GM10266 (cell line): ENCODE results near the gene EMC7.

Source experiments
- DNase-seq: peaks from one replicate; pipeline ENCODE4 v3.0.0; 2012; ENCODE audit errors: extremely low spot score
- TF ChIP-seq, protein P1 (sequence below): IDR thresholded peaks from 2 replicates; pipeline ENCODE4 v1.5.1; 2012; ENCODE audit warnings: mild to moderate bottlenecking, low read depth; ENCODE audit not compliant: control insufficient read depth, insufficient read depth; ENCODE audit errors: missing control alignments

Gene EMC7

DNA sequence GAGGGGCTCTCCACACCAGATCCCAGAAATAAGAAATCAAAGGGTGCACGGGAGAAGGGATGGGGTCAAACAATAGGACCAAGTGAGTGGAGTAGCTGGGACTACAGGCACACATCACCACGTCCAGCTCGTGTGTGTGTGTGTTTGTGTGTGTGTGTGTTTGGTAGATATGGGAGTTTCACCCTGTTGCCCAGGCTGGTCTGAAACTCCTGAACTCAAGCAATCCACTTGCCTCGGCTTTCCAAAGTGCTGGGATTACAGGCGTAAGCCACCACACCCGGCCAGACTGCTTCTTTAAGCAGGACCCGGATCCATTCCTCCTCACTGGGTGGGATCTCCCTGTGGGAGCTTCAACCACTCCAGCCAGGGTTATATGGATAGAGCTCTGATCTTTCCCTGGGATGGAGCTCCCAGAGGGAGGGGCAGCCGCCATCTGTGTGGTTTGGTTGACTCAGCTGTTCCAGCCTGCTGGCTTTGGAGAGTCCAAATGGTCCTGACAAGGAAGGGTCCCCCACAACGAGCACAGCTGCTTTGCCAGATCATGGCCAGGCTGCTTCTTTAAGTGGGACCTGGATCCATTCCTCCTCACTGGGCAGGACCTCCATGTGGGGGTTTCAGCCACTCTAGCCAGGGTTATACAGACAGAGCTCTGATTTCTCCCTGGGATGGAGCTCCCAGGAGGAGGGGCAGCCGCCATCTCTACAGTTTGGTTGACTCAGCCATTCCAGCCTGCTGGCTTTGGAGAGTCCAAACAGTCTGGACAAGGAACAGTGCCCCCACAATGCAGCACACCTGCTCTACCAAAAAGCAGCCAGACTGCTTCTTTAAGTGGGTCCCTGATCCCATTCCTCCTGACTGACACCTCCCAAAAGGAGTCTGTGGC is 53.5 kb downstream of the EMC7 start:
- DNase-seq = no peak
- TF ChIP-seq, protein P1, sequence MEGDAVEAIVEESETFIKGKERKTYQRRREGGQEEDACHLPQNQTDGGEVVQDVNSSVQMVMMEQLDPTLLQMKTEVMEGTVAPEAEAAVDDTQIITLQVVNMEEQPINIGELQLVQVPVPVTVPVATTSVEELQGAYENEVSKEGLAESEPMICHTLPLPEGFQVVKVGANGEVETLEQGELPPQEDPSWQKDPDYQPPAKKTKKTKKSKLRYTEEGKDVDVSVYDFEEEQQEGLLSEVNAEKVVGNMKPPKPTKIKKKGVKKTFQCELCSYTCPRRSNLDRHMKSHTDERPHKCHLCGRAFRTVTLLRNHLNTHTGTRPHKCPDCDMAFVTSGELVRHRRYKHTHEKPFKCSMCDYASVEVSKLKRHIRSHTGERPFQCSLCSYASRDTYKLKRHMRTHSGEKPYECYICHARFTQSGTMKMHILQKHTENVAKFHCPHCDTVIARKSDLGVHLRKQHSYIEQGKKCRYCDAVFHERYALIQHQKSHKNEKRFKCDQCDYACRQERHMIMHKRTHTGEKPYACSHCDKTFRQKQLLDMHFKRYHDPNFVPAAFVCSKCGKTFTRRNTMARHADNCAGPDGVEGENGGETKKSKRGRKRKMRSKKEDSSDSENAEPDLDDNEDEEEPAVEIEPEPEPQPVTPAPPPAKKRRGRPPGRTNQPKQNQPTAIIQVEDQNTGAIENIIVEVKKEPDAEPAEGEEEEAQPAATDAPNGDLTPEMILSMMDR = no peak

DNA sequence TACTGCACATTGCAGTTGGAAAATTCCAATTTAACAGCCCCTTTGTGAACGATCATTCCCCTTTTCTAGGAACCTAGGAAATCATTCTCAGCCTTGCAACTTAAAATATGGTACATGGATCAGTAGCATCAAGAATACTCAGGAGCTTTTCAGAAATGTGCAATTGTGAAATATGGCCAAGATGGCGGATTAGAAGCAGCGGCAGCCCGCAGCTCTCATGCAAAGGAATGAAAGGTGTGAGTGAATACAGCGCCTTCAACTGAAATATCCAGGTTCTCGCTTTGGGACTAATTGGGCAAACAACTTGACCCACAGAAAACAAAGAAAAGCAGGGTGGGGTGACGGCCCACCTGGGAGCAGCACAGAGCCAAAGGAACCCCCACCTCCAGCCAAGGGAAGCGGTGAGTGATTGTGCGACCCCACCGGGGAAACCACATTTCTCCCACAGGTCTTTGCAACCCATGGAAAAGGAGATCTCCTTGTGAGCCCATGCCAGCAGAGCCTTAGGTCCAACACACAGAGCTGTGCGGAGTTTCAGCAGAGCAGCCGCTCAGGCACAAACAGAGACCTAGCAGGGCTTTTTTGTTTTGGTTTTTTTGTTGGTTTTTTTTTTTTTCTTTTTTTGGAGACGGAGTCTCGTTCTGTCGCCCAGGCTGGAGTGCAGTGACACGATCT is 55.1 kb downstream of the EMC7 start:
- TF ChIP-seq, protein P1 = no peak
- no peak for DNase-seq

DNA sequence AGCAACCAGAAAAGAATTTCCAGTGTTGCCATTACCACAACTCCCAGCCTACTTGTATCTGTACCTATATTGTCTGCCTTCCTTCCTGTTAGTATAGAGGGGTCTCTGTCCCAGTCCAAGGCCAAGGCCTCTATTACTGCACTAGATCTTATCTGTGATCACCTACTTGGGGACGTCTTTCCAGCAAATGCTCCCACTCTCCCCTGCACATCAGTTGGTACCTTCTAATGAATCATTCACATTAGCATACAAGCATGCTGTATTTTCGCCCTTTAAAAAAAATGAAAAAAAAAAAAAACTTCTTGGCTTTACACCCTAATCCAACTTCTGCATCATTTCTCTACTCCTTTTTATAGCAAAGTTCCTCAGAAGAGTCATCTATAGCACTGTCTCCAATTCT is 57.8 kb downstream of the EMC7 start:
- TF ChIP-seq, protein P1 = no peak
- DNase-seq = no peak

DNA sequence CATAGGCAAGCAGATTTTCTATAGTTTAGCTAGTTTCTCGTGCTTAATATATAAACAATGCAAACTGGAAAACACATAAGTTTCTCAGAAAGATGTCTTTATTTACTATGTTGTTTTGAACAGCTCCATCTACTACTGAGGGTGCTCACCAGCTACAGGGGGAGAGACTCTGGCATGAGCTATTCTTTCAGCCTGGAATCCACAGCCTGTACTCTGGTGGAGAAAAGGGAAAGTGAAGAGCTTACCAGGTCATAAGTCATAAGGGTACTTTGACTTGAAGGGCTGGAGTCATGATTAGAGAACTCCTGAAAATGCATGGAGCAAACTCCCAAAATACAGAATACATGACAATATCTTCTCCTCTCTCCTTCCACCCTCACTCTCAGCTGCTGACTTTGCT is 58.3 kb downstream of the EMC7 start:
- DNase-seq = no peak
- TF ChIP-seq, protein P1 = no peak

DNA sequence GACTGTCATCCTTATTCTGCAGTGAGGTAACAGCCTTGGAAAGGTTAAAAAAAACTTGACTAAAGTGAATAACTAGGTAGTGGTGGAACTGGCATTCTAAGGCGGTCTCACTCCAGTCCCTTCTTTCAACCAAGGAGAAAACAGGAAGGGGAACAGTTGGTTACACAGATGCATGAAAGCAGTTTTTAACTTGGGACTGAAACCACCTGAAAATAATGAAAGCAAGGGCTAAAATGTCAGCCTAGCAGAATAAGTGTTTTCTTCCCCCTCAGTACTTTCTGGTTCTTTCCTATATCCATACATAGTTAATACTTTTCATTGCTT is 61.9 kb downstream of the EMC7 start:
- TF ChIP-seq, protein P1 = no peak
- no peak for DNase-seq

DNA sequence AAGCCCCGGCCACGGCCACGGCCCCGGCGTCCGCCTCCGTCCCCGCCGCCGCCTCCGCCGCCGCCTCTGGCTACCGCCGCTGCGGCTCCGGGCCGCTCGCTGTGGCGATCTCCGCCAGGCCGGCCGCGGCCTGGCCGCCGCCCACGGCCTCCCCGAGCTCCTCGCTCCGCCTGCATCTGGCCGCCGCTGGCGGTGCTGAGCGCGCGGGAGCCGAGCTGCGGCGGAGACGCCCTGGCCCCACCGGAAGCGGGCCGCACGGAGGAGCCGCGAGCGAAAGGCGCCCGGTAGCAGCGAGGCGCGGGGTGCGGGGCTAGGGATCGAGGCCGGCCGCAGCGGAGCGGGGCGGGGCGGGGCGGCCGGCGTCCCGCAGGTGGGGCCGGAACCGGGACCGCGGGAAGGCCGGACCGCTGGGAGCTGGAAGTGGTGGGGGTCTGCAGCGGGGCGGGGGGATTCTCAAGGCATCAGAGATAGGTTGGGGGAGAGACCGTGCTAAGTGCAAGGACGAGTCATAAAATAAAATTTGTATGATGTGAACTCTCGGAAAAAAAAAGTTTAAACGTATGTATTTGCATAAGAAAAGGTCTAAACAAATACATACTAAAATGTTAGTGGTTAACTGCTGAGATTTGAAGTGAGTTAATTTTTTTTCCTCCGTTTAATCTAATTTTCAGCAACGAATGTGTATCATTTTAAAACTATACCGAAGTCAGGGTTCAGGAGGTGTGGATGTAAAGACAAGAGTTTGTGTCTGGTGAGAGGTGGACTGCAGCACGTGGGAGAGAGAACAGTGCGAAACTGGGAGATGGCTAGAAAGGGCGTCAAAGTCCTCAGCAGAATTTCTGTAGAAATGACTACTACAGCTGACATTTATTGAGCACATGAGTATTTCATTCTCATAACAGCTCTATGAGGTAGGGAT is 62.5 kb downstream of the EMC7 start, which contains the start of gene AVEN:
AVEN (minus strand) TSS at position 334 of the 919 bp plus-strand sequence; CDS start at position 176, 158 bp downstream.
- TF ChIP-seq, protein P1 = no peak
- DNase-seq = peak; percentile 71
